Thyroid gland (tissue), 4 donors: Measurements from ENCODE around the gene ATF6.

Source experiments
- POLR2A ChIP-seq, 2 donors: fragments of 450-650 bp; IDR thresholded peaks; one replicate each; pipeline ENCODE4 v1.6.1; 2017; ENCODE audit warnings: antibody characterized with exemption in 2 of 2, mild to moderate bottlenecking in 2 of 2, moderate library complexity in 1 of 2
- TF ChIP-seq, protein P1 (sequence below), 6 experiments: fragments of 200-600 bp in 3 of 6; fragments of 450-650 bp in 3 of 6; sonication (generic) in 3 of 6; IDR thresholded peaks; one replicate each; pipeline ENCODE4 v1.5.1; 2016 to 2019; ENCODE audit warnings: antibody characterized with exemption in 6 of 6, mild to moderate bottlenecking in 2 of 6, inconsistent platforms in 1 of 6, moderate library complexity in 1 of 6

DNA sequence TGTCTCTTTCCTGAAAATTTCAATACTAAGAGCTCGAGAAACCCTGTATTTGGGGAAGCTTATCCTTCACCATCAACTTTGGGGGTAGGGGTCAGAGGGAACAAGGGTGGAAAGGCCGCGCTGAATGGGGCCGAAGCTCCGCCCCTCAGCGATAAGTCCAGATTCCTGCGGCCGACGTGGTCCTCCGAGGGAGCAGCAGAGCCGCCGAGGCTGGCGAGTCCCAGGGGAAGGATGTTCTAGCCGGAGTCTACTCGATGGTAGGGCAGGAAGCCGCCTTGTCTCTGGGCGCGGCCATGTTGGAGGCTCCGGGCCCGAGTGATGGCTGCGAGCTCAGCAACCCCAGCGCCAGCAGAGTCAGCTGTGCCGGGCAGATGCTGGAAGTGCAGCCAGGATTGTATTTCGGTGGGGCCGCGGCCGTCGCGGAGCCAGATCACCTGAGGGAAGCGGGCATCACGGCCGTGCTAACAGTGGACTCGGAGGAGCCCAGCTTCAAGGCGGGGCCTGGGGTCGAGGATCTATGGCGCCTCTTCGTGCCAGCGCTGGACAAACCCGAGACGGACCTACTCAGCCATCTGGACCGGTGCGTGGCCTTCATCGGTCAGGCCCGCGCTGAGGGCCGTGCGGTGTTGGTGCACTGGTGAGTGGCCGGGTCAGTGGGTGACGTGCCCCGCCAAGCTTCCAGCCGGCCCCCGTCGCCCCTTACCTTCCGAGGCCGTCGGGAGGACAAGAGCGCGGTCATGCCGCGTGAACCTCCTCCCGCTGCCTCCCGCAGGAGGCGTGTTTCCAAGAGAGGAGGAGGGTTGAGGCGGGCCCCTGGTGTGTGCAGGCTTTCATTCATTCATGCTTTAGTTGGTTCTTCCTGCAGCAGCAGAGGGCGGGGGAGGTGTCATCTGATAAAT, 16.4 kb upstream of the ATF6 start, which contains the start of gene DUSP12:
- TF ChIP-seq, protein P1, sequence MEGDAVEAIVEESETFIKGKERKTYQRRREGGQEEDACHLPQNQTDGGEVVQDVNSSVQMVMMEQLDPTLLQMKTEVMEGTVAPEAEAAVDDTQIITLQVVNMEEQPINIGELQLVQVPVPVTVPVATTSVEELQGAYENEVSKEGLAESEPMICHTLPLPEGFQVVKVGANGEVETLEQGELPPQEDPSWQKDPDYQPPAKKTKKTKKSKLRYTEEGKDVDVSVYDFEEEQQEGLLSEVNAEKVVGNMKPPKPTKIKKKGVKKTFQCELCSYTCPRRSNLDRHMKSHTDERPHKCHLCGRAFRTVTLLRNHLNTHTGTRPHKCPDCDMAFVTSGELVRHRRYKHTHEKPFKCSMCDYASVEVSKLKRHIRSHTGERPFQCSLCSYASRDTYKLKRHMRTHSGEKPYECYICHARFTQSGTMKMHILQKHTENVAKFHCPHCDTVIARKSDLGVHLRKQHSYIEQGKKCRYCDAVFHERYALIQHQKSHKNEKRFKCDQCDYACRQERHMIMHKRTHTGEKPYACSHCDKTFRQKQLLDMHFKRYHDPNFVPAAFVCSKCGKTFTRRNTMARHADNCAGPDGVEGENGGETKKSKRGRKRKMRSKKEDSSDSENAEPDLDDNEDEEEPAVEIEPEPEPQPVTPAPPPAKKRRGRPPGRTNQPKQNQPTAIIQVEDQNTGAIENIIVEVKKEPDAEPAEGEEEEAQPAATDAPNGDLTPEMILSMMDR (IDR thresholded peaks at IDR 0.05): peak in 1 of 6 experiments; percentile 7
- TF ChIP-seq POLR2A (IDR thresholded peaks at IDR 0.05): peak in 1 of 2 donors; percentile 59
